GM12873 (cell line): ENCODE results near the gene OR51B2.

Experiments used
- TF ChIP-seq, protein P1 (sequence below): IDR thresholded peaks from 2 replicates; pipeline ENCODE4 v1.5.1; 2012; ENCODE audit warnings: low read depth, mild to moderate bottlenecking, moderate library complexity, low read length, control low read depth; ENCODE audit not compliant: insufficient read depth; ENCODE audit errors: missing control alignments

The OR51B2 gene

DNA sequence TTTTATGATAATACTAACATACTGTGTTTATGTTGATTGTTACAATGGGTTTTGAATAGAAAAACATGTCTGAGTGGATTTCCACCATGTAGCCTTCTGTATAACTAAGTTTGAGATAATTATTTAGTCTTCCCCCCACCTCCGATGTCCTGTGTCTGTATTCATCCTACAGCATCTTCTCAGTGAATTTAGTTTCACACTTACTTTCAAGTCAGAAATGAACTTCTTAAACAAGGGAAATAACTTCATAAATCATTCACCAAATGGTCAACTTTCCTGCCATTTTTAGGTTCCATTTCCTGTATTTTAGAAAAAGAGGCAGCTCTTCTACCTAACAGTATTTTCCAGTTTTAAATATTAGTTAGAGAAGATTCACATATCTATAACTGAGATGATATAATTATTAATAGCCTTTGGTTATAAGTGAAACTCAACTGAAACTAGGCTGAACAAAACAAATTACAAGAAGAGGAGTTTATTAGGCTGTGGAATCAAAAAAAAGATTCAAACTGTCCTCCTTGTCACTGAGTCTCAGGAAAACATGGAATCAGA, 15.8 kb upstream of the OR51B2 start:
- TF ChIP-seq, protein P1, sequence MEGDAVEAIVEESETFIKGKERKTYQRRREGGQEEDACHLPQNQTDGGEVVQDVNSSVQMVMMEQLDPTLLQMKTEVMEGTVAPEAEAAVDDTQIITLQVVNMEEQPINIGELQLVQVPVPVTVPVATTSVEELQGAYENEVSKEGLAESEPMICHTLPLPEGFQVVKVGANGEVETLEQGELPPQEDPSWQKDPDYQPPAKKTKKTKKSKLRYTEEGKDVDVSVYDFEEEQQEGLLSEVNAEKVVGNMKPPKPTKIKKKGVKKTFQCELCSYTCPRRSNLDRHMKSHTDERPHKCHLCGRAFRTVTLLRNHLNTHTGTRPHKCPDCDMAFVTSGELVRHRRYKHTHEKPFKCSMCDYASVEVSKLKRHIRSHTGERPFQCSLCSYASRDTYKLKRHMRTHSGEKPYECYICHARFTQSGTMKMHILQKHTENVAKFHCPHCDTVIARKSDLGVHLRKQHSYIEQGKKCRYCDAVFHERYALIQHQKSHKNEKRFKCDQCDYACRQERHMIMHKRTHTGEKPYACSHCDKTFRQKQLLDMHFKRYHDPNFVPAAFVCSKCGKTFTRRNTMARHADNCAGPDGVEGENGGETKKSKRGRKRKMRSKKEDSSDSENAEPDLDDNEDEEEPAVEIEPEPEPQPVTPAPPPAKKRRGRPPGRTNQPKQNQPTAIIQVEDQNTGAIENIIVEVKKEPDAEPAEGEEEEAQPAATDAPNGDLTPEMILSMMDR = no peak

DNA sequence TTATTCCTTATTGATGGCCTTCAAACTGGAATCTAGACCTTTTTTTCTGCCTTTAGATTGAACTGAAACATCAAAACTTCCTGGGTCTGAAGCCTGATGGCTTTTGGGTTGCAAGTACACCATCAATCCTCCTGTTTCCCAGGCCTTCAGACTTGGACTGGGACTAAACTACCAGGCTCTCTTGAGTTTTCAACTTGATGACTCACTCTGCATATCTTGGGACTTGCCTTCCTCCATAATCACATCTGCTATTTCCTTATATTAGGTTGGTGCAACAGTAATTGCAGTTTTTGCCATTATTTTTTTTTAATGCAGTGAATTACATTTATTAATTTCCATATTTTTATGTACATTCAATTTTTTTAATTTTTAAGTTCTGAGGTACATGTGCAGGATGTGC, 12.2 kb upstream of the OR51B2 start:
- TF ChIP-seq, protein P1 = no peak

DNA sequence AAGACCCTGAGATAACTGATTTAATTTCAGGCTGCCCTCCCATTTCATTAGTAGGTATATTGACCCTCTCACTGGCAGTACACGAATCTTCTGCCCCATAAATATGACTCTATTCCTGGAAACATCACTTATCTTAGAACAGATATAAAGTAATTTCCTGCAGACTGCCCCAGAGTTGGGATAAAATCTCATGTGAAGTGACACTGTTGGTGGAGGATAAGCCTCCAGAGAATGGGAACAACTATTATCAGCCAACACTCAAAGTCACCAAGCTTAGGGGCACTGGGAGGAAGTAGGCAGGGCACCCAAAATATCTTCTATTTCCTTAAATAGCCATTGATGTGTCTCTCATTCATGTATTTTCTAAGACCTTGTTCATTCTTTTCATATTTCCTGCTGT, 11.1 kb upstream of the OR51B2 start:
- TF ChIP-seq, protein P1 = no peak

DNA sequence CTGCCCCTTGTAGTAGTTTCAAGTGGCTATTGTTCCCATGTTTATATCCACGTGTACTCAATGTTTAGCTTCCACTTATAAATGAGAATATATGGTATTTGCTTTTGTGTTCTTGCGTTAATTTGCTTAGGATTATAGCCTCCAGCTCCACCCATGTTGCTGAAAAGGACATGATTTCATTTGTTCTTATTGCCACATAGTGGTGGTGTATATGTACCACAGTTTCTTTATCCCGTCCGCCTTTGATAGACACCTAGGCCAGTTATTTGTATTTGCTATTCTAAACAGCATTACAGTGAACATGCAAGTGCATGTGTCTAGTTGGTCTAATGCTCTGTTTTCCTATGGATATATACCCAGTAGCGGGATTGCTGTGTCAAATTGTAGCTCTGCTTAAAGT, 6.8 kb downstream of the OR51B2 start:
- TF ChIP-seq, protein P1 = no peak

DNA sequence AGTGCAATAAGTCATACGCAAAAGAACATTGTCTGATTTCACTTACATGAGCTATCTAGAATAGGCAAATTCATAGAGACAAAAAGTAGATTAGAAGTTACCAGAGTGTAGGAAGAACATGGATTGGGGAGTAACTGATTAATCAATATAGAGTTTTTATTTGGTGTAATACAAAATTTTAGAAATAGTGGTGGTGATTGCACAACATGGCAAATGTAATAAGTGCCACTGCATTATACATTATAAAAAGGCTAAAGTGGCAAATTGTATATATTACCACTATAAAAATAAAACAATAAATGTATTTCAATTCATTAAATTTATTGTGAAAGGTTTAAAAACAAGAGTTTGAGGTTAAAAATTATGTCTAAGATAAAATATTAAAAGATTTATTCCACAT, 13.7 kb downstream of the OR51B2 start:
- TF ChIP-seq, protein P1 = no peak

DNA sequence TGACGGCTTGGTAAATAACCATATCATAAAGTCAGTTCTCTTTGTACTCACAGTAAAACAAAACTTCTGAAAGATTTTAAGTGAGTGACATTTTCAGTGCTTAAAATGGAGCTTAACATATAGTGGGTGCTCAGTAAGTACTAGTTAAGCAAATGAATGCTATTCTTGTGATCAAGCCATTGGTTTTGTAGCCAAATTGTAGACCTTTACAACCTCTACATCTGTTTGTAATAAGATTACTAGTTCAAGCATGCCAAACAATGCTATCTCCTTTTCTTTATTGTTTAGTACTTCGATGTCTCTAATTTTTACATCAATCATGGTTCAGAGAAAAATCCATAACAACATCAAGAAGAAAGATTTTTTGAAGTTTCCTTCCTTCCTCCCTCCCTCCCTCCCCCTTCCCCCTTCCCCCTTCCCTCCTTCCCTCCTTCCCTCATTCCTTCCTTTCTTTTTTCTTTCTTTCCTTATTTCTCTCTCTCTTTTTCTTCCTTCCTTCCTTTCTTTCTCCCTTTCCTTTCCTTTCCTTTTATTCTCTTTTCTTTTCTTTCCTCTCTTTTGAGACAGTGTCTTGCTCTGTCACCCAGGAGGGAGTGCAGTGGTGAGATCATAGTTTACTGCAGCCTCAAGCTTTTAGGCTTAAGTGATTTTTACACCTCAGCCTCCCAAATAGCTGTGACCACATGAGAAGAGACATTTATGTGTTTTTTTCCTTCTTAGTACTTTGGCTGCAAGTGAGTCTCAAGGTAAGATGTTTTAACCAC, 16.7 kb downstream of the OR51B2 start:
- TF ChIP-seq, protein P1 = no peak

DNA sequence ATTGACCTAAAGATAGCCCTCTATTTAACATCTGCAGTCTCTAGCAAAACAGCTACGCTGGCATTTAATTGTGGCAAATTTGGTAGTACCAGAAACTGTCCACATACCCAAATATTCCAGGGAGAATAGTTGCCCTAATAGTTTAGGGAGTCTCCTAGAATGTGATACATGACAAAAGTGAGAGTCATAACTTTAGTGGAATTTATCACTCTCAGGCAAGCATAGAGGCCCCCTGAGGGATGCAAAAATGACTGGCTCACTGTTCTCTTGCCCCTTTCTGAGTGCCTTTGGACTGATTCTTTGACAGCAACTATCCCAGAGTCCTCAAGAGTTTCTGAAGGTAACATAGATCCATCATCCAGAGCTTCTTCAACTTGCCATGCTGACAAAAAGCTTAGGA, 20.1 kb downstream of the OR51B2 start:
- TF ChIP-seq, protein P1 = no peak
